H1 (cell line): ENCODE data around the gene CNDP1. TPM values are rescaled to one million over a fixed set of nuclear protein-coding genes. Genes with fewer than 3 reads are reported as not detected.

ENCODE experiments used
- GTF2F1 ChIP-seq: IDR thresholded peaks from 2 replicates; pipeline ENCODE4 v1.6.1; 2012; ENCODE audit warnings: low read depth, low read length, improper control_type of control experiment, borderline replicate concordance
- RAD21 ChIP-seq, 2 experiments: IDR thresholded peaks in 1 of 2; conservative IDR thresholded peaks in 1 of 2; 2 replicates each; pipeline ENCODE4 v1.6.1; 2011; ENCODE audit warnings: low read depth in 2 of 2, low read length in 2 of 2, improper control_type of control experiment in 1 of 2, inconsistent platforms in 1 of 2, mild to moderate bottlenecking in 1 of 2, moderate library complexity in 1 of 2
- RNF2 ChIP-seq: fragments of 200-900, 300-1000 bp; sonication (generic); IDR thresholded peaks from 2 replicates; pipeline ENCODE4 v1.7.1; 2016; ENCODE audit warnings: borderline replicate concordance, low read depth, mild to moderate bottlenecking, antibody characterized with exemption, low read length; ENCODE audit not compliant: poor library complexity, severe bottlenecking; ENCODE audit errors: missing control alignments
- SIRT6 ChIP-seq: IDR thresholded peaks from one replicate; pipeline ENCODE4 v1.7.1; 2012; ENCODE audit warnings: low read length, inconsistent platforms
- SUZ12 ChIP-seq: fragments of 200-600 bp; sonication (generic); IDR thresholded peaks from 2 replicates; pipeline ENCODE4 v1.6.1; 2012; ENCODE audit warnings: mild to moderate bottlenecking, inconsistent platforms, low read length, moderate library complexity, mixed read lengths
- TCF12 ChIP-seq: IDR thresholded peaks from 2 replicates; pipeline ENCODE4 v1.6.1; 2011; ENCODE audit warnings: low read depth, mild to moderate bottlenecking, low read length
- polyA plus RNA-seq, 7 experiments: library from polyadenylated mRNA; depleted of rRNA in 3 of 7; stranded (reverse) in 5 of 7; unstranded in 2 of 7; fragments of >200 nt in 5 of 7; fragments of 200-250 nt in 2 of 7; gene quantifications; 1 replicate in 5 of 7; 2 replicates in 1 of 7; 4 replicates in 1 of 7; pipeline versions ENCODE4 v1.2.1 to v1.2.3, GENCODE V29; 2011 to 2013; ENCODE audit warnings: missing spikeins in 2 of 7, mixed read lengths in 2 of 7
- total RNA-seq: library from RNA; stranded (reverse); fragmentation: NEBNext Ultra II Directional; extraction: Animal tissue kit (Norgen Biotek cat#: 25700); gene quantifications from 2 replicates; pipeline ENCODE4 v1.2.1, GENCODE V29; 2021
- TF ChIP-seq, protein P1 (sequence below): IDR thresholded peaks from 2 replicates; pipeline ENCODE4 v1.6.1; 2011; ENCODE audit warnings: low read depth, mild to moderate bottlenecking, low read length; ENCODE audit not compliant: insufficient read depth
- TF ChIP-seq, protein P2 (sequence below): IDR thresholded peaks from 2 replicates; pipeline ENCODE4 v1.6.1; 2012; ENCODE audit warnings: inconsistent platforms

Gene CNDP1
- total and polyA plus RNA-seq, 2 of the 8 experiments (the other 6 are each of a cell fraction or from before 2014, with no cell fraction given): 0.09 TPM; not detected in 1

- TF ChIP-seq RAD21 (IDR thresholded peaks at IDR 0.05 in 1 of 2, conservative IDR thresholded peaks at IDR 0.05 in 1 of 2; ENCODE audit: low read depth in 2 of 2, low read length in 2 of 2): no peak
- TF ChIP-seq TCF12: no peak
- TF ChIP-seq, protein P1, sequence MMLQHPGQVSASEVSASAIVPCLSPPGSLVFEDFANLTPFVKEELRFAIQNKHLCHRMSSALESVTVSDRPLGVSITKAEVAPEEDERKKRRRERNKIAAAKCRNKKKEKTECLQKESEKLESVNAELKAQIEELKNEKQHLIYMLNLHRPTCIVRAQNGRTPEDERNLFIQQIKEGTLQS: no peak
- TF ChIP-seq RNF2: no peak
- TF ChIP-seq SUZ12: no peak
- no peak for TF ChIP-seq GTF2F1
- no peak for TF ChIP-seq SIRT6
- TF ChIP-seq, protein P2, sequence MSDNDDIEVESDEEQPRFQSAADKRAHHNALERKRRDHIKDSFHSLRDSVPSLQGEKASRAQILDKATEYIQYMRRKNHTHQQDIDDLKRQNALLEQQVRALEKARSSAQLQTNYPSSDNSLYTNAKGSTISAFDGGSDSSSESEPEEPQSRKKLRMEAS: no peak
Observed at GRCh38 chr18:74590671-74591070, 56.4 kb downstream of the CNDP1 start (continued).
